ENCODE data around the gene SAAL1. TPM values are rescaled to one million over a fixed set of nuclear protein-coding genes. Genes with fewer than 3 reads are reported as not detected.

Gene SAAL1
- polyA plus RNA-seq, 1 donor from 2014 or later, result 66.2 TPM

- Histone ChIP-seq H3K9me3 (ENCODE audit: low read length) (no peaks in the 10 kb centered on the region), H3F3A (ENCODE audit: insufficient read depth, low read length, poor library complexity, severe bottlenecking) (no peaks in the 10 kb centered on the region), H3K79me2 (replicated peaks; ENCODE audit: insufficient read depth, low read length) (no peaks in the 10 kb centered on the region), H3K36me3 (ENCODE audit: insufficient read depth, low read length) (no peaks in the 10 kb centered on the region), H3K4me3 (ENCODE audit: low read length) (no peak overlapping the region), H4K20me1 (ENCODE audit: insufficient read depth) (no peaks in the 10 kb centered on the region), H2AFZ (ENCODE audit: low read depth, low read length) (no peak overlapping the region), H3K9me2 (ENCODE audit: insufficient read depth, low read length) (no peaks in the 10 kb centered on the region), H3K27me3 (ENCODE audit: insufficient read depth, low read depth, low read length) (no peaks in the 10 kb centered on the region), H3K9ac (ENCODE audit: low read length) (no peak overlapping the region), H3K27ac (ENCODE audit: low read length) (no peak overlapping the region), H3K4me2 (ENCODE audit: low read length) (no peak overlapping the region)
- TF ChIP-seq, protein P1, sequence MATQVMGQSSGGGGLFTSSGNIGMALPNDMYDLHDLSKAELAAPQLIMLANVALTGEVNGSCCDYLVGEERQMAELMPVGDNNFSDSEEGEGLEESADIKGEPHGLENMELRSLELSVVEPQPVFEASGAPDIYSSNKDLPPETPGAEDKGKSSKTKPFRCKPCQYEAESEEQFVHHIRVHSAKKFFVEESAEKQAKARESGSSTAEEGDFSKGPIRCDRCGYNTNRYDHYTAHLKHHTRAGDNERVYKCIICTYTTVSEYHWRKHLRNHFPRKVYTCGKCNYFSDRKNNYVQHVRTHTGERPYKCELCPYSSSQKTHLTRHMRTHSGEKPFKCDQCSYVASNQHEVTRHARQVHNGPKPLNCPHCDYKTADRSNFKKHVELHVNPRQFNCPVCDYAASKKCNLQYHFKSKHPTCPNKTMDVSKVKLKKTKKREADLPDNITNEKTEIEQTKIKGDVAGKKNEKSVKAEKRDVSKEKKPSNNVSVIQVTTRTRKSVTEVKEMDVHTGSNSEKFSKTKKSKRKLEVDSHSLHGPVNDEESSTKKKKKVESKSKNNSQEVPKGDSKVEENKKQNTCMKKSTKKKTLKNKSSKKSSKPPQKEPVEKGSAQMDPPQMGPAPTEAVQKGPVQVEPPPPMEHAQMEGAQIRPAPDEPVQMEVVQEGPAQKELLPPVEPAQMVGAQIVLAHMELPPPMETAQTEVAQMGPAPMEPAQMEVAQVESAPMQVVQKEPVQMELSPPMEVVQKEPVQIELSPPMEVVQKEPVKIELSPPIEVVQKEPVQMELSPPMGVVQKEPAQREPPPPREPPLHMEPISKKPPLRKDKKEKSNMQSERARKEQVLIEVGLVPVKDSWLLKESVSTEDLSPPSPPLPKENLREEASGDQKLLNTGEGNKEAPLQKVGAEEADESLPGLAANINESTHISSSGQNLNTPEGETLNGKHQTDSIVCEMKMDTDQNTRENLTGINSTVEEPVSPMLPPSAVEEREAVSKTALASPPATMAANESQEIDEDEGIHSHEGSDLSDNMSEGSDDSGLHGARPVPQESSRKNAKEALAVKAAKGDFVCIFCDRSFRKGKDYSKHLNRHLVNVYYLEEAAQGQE (IDR thresholded peaks at IDR 0.05; ENCODE audit: borderline replicate concordance), result no peak
- TF ChIP-seq EP300 (conservative IDR thresholded peaks at IDR 0.05; ENCODE audit: poor library complexity, severe bottlenecking) (no peak), RAD21 (conservative IDR thresholded peaks at IDR 0.05) (no peak)
These were observed 40.3 kb downstream of the SAAL1 start for GRCh38 chr11:18065572-18065971.

DNA sequence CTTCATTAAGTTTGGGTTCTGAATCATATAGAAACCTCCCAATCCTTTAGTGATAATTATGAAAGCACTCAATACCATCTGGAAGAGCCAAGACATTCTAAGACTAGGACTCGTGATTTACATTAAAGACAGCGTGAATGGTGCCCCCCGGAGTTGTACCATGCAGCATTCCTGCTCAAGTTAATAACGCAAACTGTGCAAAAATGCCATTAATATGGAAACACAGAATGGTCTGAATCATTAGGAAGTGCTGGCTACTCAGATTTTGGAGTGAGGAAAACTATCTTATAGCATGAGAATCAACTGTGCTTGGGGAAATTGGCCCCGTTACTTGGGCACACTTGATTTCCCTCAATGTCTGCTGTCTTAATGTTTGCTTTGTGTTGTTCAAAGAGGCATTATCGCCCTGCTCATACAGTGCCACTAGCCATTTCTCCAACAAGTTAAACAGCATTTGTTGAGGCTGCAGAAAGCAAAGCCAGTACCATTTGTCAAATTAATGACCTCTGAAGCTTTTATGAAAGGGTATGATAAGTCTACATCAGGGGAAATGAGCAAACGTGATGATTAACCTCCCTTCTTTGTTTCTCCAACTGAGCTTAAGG lies 41.3 kb downstream of the SAAL1 start:
- H3K4me3 ChIP-seq (ENCODE audit: low read length), result no peak overlapping the region
- H3K27ac ChIP-seq (ENCODE audit: low read length), result no peak overlapping the region
- no peaks in the 10 kb centered on the region for H3K9me3 ChIP-seq (ENCODE audit: low read length)
- H3K4me2 ChIP-seq (ENCODE audit: low read length), result no peak overlapping the region
- no peaks in the 10 kb centered on the region for H4K20me1 ChIP-seq (ENCODE audit: insufficient read depth)
- H3F3A ChIP-seq (ENCODE audit: insufficient read depth, low read length, poor library complexity, severe bottlenecking), result no peaks in the 10 kb centered on the region
- no peak overlapping the region for H2AFZ ChIP-seq (ENCODE audit: low read depth, low read length)
- TF ChIP-seq TAF1 (IDR thresholded peaks at IDR 0.05; ENCODE audit: low read depth), result no peak
- TF ChIP-seq RAD21 (conservative IDR thresholded peaks at IDR 0.05), result no peak
- TF ChIP-seq CTCF (IDR thresholded peaks at IDR 0.05; ENCODE audit: poor library complexity, severe bottlenecking), result no peak
- no peak for TF ChIP-seq POLR2AphosphoS5 (IDR thresholded peaks at IDR 0.05)
- TF ChIP-seq, protein P1 (IDR thresholded peaks at IDR 0.05; ENCODE audit: borderline replicate concordance), result no peak
- H3K9ac ChIP-seq (ENCODE audit: low read length), result no peak overlapping the region
- no peaks in the 10 kb centered on the region for H3K79me2 ChIP-seq (replicated peaks; ENCODE audit: insufficient read depth, low read length)
- no peaks in the 10 kb centered on the region for H3K36me3 ChIP-seq (ENCODE audit: insufficient read depth, low read length)
- H3K9me2 ChIP-seq (ENCODE audit: insufficient read depth, low read length), result no peaks in the 10 kb centered on the region
- H3K27me3 ChIP-seq (ENCODE audit: insufficient read depth, low read depth, low read length), result no peaks in the 10 kb centered on the region
